GM19463 (cell line): ENCODE data around the gene ZNF710.

Source experiments
- ATAC-seq: cut with Tn5 transposase; IDR thresholded peaks from one replicate; pipeline ENCODE4 v1.9.1; 2021; ENCODE audit warnings: mild to moderate bottlenecking, moderate library complexity; ENCODE audit not compliant: unreplicated experiment

Gene ZNF710

GRCh38 chr15:89993349-89993748 lies 7.8 kb upstream of the ZNF710 start:
- ATAC-seq = no peak

GRCh38 chr15:89997079-89997478 lies 4.0 kb upstream of the ZNF710 start:
- no peak for ATAC-seq

- ATAC-seq = no peak
Observed at GRCh38 chr15:89998141-89998661, 2.9 kb upstream of the ZNF710 start.

GRCh38 chr15:89998923-89999675 lies 2.0 kb upstream of the ZNF710 start:
- no peak for ATAC-seq

GRCh38 chr15:89999676-90000185 lies 1.4 kb upstream of the ZNF710 start:
- ATAC-seq = no peak

GRCh38 chr15:90000186-90001001 lies 730 bp upstream of the ZNF710 start:
- ATAC-seq = no peak

- peak; percentile 38 for ATAC-seq
Observed at GRCh38 chr15:90001683-90002427, 731 bp downstream of the ZNF710 start.

- ATAC-seq = peak; percentile 26
Observed at GRCh38 chr15:90002428-90002844, 1.3 kb downstream of the ZNF710 start.

GRCh38 chr15:90003736-90004135 lies 2.6 kb downstream of the ZNF710 start:
- no peak for ATAC-seq

GRCh38 chr15:90004252-90004651 lies 3.1 kb downstream of the ZNF710 start:
- ATAC-seq = no peak

GRCh38 chr15:90004671-90005070 lies 3.5 kb downstream of the ZNF710 start:
- no peak for ATAC-seq

- ATAC-seq = no peak
Observed at GRCh38 chr15:90006217-90007075, 5.3 kb downstream of the ZNF710 start.

GRCh38 chr15:90007076-90007460 lies 5.9 kb downstream of the ZNF710 start:
- no peak for ATAC-seq

- ATAC-seq = no peak
Observed at GRCh38 chr15:90008607-90009006, 7.5 kb downstream of the ZNF710 start.

- no peak for ATAC-seq
Observed at GRCh38 chr15:90009301-90010022, 8.3 kb downstream of the ZNF710 start.

- no peak for ATAC-seq
Observed at GRCh38 chr15:90011705-90012104, 10.6 kb downstream of the ZNF710 start.

GRCh38 chr15:90013503-90013937 lies 12.4 kb downstream of the ZNF710 start:
- ATAC-seq = no peak

- no peak for ATAC-seq
Observed at GRCh38 chr15:90015294-90015693, 14.2 kb downstream of the ZNF710 start.

- ATAC-seq = no peak
Observed at GRCh38 chr15:90015749-90016148, 14.6 kb downstream of the ZNF710 start.
